HepG2 (cell line): ENCODE results near the gene RAB11FIP5. TPM values are rescaled to one million over a fixed set of nuclear protein-coding genes. Genes with fewer than 3 reads are reported as not detected.

Experiments
- ATAC-seq: fragments of 200-7000 bp; cut with Tn5 transposase; 3 replicates; pipeline ENCODE4 v1.9.1; 2020; ENCODE audit warnings: mild to moderate bottlenecking, moderate library complexity
- BruUV-seq: library from RNA; stranded (reverse); fragments of 400-500 nt; replicated peaks from 2 replicates; lab custom pipeline; 2021; lab: Mats Ljungman, UMichigan
- CTCF ChIA-PET: fragments of 300-600 bp; formaldehyde crosslinking; extraction: SDS; loops from one replicate; lab custom pipeline; 2021; ENCODE audit warnings: low total read pairs, inconsistent platforms, low intra/inter-chr PET ratio; lab: Yijun Ruan, JAX
- POLR2A ChIA-PET: fragments of 350-600 bp; sonication (Branson Sonifier 250); formaldehyde crosslinking; loops from one replicate; lab custom pipeline; 2020; ENCODE audit warnings: antibody characterized with exemption, inconsistent platforms; lab: Yijun Ruan, JAX
- DNase-seq: peaks from one replicate; pipeline ENCODE4 v3.0.0-alpha.2; 2015; ENCODE audit warnings: low spot score
- FAIRE-seq: peaks from 3 replicates; lab custom pipeline; 2011; peaks lifted over from hg19 to GRCh38; lab: Jason Lieb, UNC
- H2AFZ ChIP-seq: one replicate; pipeline ENCODE4 v1.6.1; 2011; ENCODE audit warnings: low read length, inconsistent platforms
- H3K27ac ChIP-seq: fragments of 300-600 bp; 3 replicates; pipeline ENCODE4 v1.8.0; 2011; ENCODE audit warnings: mixed run types, mild to moderate bottlenecking, mixed read lengths, low read length, inconsistent platforms; ENCODE audit not compliant: insufficient read depth; ENCODE audit errors: extremely low read length
- H3K27me3 ChIP-seq, 2 experiments: fragments of 200-600 bp in 1 of 2; 2 replicates in 1 of 2; 3 replicates in 1 of 2; pipeline versions ENCODE4 v1.6.0 to v1.8.0; 2011; ENCODE audit warnings: low read length in 2 of 2, mild to moderate bottlenecking in 2 of 2, moderate library complexity in 2 of 2, inconsistent platforms in 1 of 2; ENCODE audit not compliant: insufficient read depth in 2 of 2, control insufficient read depth in 1 of 2
- H3K36me3 ChIP-seq, 2 experiments: fragments of 200-600 bp in 1 of 2; replicated peaks in 1 of 2; 2 replicates in 1 of 2; 3 replicates in 1 of 2; pipeline versions ENCODE4 v1.5.1 to v1.8.0; 2011; ENCODE audit warnings: low read length in 2 of 2, inconsistent platforms in 1 of 2; ENCODE audit not compliant: insufficient read depth in 2 of 2, control insufficient read depth in 1 of 2
- H3K4me1 ChIP-seq: 2 replicates; pipeline ENCODE4 v1.5.1; 2012; ENCODE audit warnings: low read length, inconsistent platforms; ENCODE audit not compliant: insufficient read depth
- H3K4me2 ChIP-seq: 2 replicates; pipeline ENCODE4 v1.6.0; 2011; ENCODE audit warnings: low read depth, low read length, inconsistent platforms
- H3K4me3 ChIP-seq, 3 experiments: fragments of 200-600 bp in 1 of 3; sonication (generic), shearing (Covaris generic) in 1 of 3; replicated peaks in 1 of 3; 2 replicates each; pipeline ENCODE4 v1.5.1; 2011 to 2016; ENCODE audit warnings: low read length in 3 of 3, inconsistent platforms in 2 of 3, low read depth in 2 of 3, mild to moderate bottlenecking in 2 of 3, control low read depth in 1 of 3, mixed read lengths in 1 of 3; ENCODE audit not compliant: insufficient read depth in 1 of 3
- H3K79me2 ChIP-seq: one replicate; pipeline ENCODE4 v1.6.1; 2011; ENCODE audit warnings: low read length, inconsistent platforms; ENCODE audit not compliant: insufficient read depth
- H3K9ac ChIP-seq: 2 replicates; pipeline ENCODE4 v1.6.0; 2011; ENCODE audit warnings: mild to moderate bottlenecking, low read depth, low read length, inconsistent platforms; ENCODE audit not compliant: insufficient read depth
- H3K9me3 ChIP-seq: 2 replicates; pipeline ENCODE4 v1.5.1; 2012; ENCODE audit warnings: mild to moderate bottlenecking, low read length
- H4K20me1 ChIP-seq: 2 replicates; pipeline ENCODE4 v1.6.0; 2011; ENCODE audit warnings: inconsistent platforms, mild to moderate bottlenecking, low read length, moderate library complexity; ENCODE audit not compliant: insufficient read depth
- ARHGAP35 ChIP-seq: sonication (generic); formaldehyde crosslinking; IDR thresholded peaks from 2 replicates; pipeline ENCODE4 v1.9.0; 2022; ENCODE audit warnings: mild to moderate bottlenecking, inconsistent platforms, moderate library complexity, missing genetic modification reagents, borderline replicate concordance
- BRD4 ChIP-seq: sonication (generic); formaldehyde crosslinking; IDR thresholded peaks from 2 replicates; pipeline ENCODE4 v1.4.0; 2020; ENCODE audit warnings: missing genetic modification reagents
- FOSL1 ChIP-seq: sonication (generic); formaldehyde crosslinking; IDR thresholded peaks from 2 replicates; pipeline ENCODE4 v1.9.0; 2021; ENCODE audit warnings: missing genetic modification reagents, borderline replicate concordance
- FOXA3 ChIP-seq: IDR thresholded peaks from 2 replicates; pipeline ENCODE4 v1.6.1; 2016; ENCODE audit warnings: missing genetic modification reagents, missing compliant biosample characterization
- HNRNPL ChIP-seq: fragments of 200-400 bp; formaldehyde crosslinking; IDR thresholded peaks from 2 replicates; pipeline ENCODE4 v1.6.1; 2017; ENCODE audit warnings: mild to moderate bottlenecking, low read depth, low read length
- KAT7 ChIP-seq: IDR thresholded peaks from 2 replicates; pipeline ENCODE4 v1.6.1; 2018; ENCODE audit warnings: borderline replicate concordance, missing compliant biosample characterization
- NR2F1 ChIP-seq, 2 experiments: fragments of 450-650 bp in 1 of 2; formaldehyde crosslinking in 1 of 2; IDR thresholded peaks; 2 replicates each; pipeline versions ENCODE4 v1.5.0 to v1.6.1; 2016 to 2020; ENCODE audit warnings: mild to moderate bottlenecking in 1 of 2, missing compliant biosample characterization in 1 of 2, missing genetic modification reagents in 1 of 2, moderate library complexity in 1 of 2
- ZBTB3 ChIP-seq: sonication (generic); formaldehyde crosslinking; IDR thresholded peaks from 2 replicates; pipeline ENCODE4 v1.4.0; 2020; ENCODE audit warnings: low read depth, mild to moderate bottlenecking, moderate library complexity, missing genetic modification reagents, borderline replicate concordance
- ZNF20 ChIP-seq: sonication (generic); formaldehyde crosslinking; IDR thresholded peaks from 2 replicates; pipeline ENCODE4 v1.4.0; 2020; ENCODE audit warnings: mild to moderate bottlenecking, moderate library complexity, missing genetic modification reagents
- ZNF331 ChIP-seq: sonication (generic); formaldehyde crosslinking; IDR thresholded peaks from 2 replicates; pipeline ENCODE4 v1.4.0; 2020; ENCODE audit warnings: missing genetic modification reagents
- ZNF484 ChIP-seq: sonication (generic); formaldehyde crosslinking; IDR thresholded peaks from 2 replicates; pipeline ENCODE4 v1.5.1; 2020; ENCODE audit warnings: mild to moderate bottlenecking, low read depth, missing genetic modification reagents, borderline replicate concordance
- ZSCAN20 ChIP-seq: sonication (generic); formaldehyde crosslinking; IDR thresholded peaks from 2 replicates; pipeline ENCODE4 v1.4.0; 2020; ENCODE audit warnings: missing genetic modification reagents, mild to moderate bottlenecking, borderline replicate concordance
- WGBS: methylation state at CpG from one replicate; pipeline ENCODE4 v1.1.6; 2017; ENCODE audit warnings: low lambda C conversion rate; 5-methylcytosine and 5-hydroxymethylcytosine counted together
- in situ Hi-C: cut with HindIII; loops from 2 replicates; pipeline ENCODE4 v1.10.0; 2017; ENCODE audit warnings: low pct_unique_long_range_greater_than_20kb; ENCODE audit not compliant: extremely low pct_ligation_motif_present
- intact Hi-C: fragments of 100-400 bp; cut with micrococcal nuclease; formaldehyde crosslinking; loops from one replicate; pipeline ENCODE4 v1.10.0; 2022; ENCODE audit not compliant: unreplicated experiment
- polyA plus RNA-seq, 8 experiments: library from polyadenylated mRNA; depleted of rRNA in 3 of 8; stranded (reverse) in 7 of 8; unstranded in 1 of 8; fragments of >200 nt; fragmentation: Illumina TruSeq in 4 of 8; extraction: Trizol in 4 of 8; gene quantifications; 2 replicates each; pipeline versions ENCODE4 v1.2.1 to v1.2.3, GENCODE V29; 2011 to 2016; ENCODE audit warnings: low read depth in 4 of 8, missing spikeins in 1 of 8, mixed read lengths in 1 of 8; ENCODE audit not compliant: insufficient read depth in 1 of 8
- total RNA-seq, 5 experiments: library from RNA; depleted of rRNA; stranded (reverse); fragments of >200 nt; fragmentation: Illumina TruSeq; extraction: Trizol; gene quantifications; 2 replicates each; pipeline ENCODE4 v1.2.3, GENCODE V29; 2016; ENCODE audit warnings: low read depth in 1 of 5
- TF ChIP-seq, protein P1 (sequence below): sonication (generic); formaldehyde crosslinking; IDR thresholded peaks from 2 replicates; pipeline ENCODE4 v1.9.0; 2021; ENCODE audit warnings: missing genetic modification reagents, borderline replicate concordance
- TF ChIP-seq, protein P2 (sequence below): sonication (generic); formaldehyde crosslinking; IDR thresholded peaks from 2 replicates; pipeline ENCODE4 v1.4.0; 2020; ENCODE audit warnings: missing genetic modification reagents
- TF ChIP-seq, protein P3 (sequence below): sonication (generic); formaldehyde crosslinking; IDR thresholded peaks from 2 replicates; pipeline ENCODE4 v1.8.0; 2022; ENCODE audit warnings: missing genetic modification reagents, mild to moderate bottlenecking, moderate library complexity, borderline replicate concordance

The RAB11FIP5 gene
- total and polyA plus RNA-seq, 2 of the 13 experiments (the other 11 are each of a cell fraction or from before 2014, with no cell fraction given): 9.4 to 22.9 TPM

DNA sequence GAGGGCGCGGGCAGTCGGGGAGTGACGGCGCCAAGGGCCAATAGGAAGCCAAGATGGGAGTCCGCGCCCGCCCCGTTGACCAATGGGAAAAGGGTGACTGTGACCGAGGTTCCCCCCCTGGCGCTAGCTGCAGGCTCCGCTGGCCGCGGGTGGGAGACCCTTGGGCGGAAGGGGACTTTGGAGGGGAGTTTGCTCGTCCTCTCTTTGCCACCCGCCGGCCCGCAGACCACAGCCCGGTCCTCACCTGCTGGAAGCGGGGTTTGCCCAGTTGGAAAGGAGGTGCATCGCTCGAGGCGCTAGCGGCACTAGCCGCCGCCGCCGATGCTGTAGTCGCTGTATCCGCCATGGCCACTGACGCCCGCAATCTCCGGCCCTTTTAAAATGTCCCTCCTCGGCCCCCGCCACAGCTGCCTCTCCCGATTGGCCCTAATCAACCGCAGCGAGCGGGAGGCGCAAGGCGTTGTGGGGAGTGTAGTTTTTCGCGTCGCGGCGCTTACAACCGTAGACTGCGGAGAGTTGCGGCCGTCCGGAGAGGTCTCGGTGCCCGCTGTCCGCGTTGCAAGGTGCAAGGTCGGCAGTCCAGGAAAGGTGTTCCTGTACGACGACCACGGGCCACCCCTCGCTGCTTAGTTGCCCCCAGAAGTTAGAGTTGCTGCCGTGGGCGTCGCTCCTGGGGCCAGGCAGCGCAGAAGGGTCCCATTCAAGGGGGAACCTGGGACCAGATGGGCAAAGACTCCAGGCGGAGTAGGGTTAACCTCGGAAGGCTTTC, 41.2 kb downstream of the RAB11FIP5 start, which contains the start of gene SFXN5:
SFXN5 (minus strand) TSS at position 353 of the 769 bp plus-strand sequence; CDS start at position 346, 7 bp downstream.
- peak; percentile 89 for ATAC-seq
- DNase-seq: peak; percentile 95
- peak within 1 kb of the TSS; percentile 99 for H3K4me2 ChIP-seq
- H2AFZ ChIP-seq: no peak within 1 kb of the TSS
- peaks cover 9% of the 10 kb centered on the region for H4K20me1 ChIP-seq
- peak within 1 kb of the TSS; percentile 81 to 98 (median 95) for H3K4me3 ChIP-seq
- POLR2A ChIA-PET: interaction anchor here (0.7 to 2.7 kb wide), 25 partner anchors 8 to 184 kb away, joined by 3 to 35 read pairs (median 4); partner anchors contain the start of genes PRADC1 and RAB11FIP5
- WGBS: under 1% methylated on average over 33 of the region's 67 CpGs
- H3K4me1 ChIP-seq: peaks cover 53% of the 10 kb centered on the region
- no peaks in the 10 kb centered on the region for H3K9me3 ChIP-seq
- TSS peak; percentile 91 for BruUV-seq
- CTCF ChIA-PET: interaction anchor here (1.4 kb wide), 1 partner anchor 78 kb away, joined by 4 read pairs; no protein-coding TSS in a partner anchor
- peaks cover 45% of the 10 kb centered on the region for H3K79me2 ChIP-seq
- H3K27ac ChIP-seq: peak within 1 kb of the TSS; percentile 89
- H3K36me3 ChIP-seq: peaks cover 3 to 5% of the 10 kb centered on the region in 2 experiments; a peak in 4 of 5 replicates
- in situ Hi-C loops (no loop called here), intact Hi-C loops (loop anchor here (1.0 to 2.0 kb wide), 3 partner anchors 51 to 78 kb away; no protein-coding TSS in a partner anchor)
- peak within 1 kb of the TSS; percentile 93 for H3K9ac ChIP-seq
- H3K27me3 ChIP-seq: no peaks in the 10 kb centered on the region; a peak in 1 of 5 replicates
- peak; percentile 81 for FAIRE-seq
- TF ChIP-seq BRD4 (CRISPR knock-in tag) (peak; percentile 33), ZBTB3 (CRISPR knock-in tag) (no peak), HNRNPL (peak; percentile 65; the same call in 1 of the 2 replicates), ZNF484 (no peak), NR2F1 (CRISPR knock-in tag; IDR thresholded peaks at IDR 0.05) (peak; percentile 40 to 57; a peak in 1 of 4 replicates), FOSL1 (CRISPR knock-in tag) (no peak), ZSCAN20 (CRISPR knock-in tag) (0 out of 2 replicates have a peak, but pooled peaks have one; percentile 7), ARHGAP35 (CRISPR knock-in tag) (peak; percentile 28; the same call in 1 of the 2 replicates), KAT7 (CRISPR knock-in tag) (peak; percentile 56; the same call in 1 of the 2 replicates), ZNF20 (CRISPR knock-in tag) (no peak), ZNF331 (CRISPR knock-in tag) (no peak; the same call in 1 of the 2 replicates), FOXA3 (CRISPR knock-in tag) (peak; percentile 27)
- TF ChIP-seq, protein P1, sequence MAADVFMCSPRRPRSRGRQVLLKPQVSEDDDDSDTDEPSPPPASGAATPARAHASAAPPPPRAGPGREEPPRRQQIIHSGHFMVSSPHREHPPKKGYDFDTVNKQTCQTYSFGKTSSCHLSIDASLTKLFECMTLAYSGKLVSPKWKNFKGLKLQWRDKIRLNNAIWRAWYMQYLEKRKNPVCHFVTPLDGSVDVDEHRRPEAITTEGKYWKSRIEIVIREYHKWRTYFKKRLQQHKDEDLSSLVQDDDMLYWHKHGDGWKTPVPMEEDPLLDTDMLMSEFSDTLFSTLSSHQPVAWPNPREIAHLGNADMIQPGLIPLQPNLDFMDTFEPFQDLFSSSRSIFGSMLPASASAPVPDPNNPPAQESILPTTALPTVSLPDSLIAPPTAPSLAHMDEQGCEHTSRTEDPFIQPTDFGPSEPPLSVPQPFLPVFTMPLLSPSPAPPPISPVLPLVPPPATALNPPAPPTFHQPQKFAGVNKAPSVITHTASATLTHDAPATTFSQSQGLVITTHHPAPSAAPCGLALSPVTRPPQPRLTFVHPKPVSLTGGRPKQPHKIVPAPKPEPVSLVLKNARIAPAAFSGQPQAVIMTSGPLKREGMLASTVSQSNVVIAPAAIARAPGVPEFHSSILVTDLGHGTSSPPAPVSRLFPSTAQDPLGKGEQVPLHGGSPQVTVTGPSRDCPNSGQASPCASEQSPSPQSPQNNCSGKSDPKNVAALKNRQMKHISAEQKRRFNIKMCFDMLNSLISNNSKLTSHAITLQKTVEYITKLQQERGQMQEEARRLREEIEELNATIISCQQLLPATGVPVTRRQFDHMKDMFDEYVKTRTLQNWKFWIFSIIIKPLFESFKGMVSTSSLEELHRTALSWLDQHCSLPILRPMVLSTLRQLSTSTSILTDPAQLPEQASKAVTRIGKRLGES (CRISPR knock-in tag): no peak
- TF ChIP-seq, protein P2, sequence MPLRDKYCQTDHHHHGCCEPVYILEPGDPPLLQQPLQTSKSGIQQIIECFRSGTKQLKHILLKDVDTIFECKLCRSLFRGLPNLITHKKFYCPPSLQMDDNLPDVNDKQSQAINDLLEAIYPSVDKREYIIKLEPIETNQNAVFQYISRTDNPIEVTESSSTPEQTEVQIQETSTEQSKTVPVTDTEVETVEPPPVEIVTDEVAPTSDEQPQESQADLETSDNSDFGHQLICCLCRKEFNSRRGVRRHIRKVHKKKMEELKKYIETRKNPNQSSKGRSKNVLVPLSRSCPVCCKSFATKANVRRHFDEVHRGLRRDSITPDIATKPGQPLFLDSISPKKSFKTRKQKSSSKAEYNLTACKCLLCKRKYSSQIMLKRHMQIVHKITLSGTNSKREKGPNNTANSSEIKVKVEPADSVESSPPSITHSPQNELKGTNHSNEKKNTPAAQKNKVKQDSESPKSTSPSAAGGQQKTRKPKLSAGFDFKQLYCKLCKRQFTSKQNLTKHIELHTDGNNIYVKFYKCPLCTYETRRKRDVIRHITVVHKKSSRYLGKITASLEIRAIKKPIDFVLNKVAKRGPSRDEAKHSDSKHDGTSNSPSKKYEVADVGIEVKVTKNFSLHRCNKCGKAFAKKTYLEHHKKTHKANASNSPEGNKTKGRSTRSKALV (CRISPR knock-in tag): peak; percentile 41; the same call in 1 of the 2 replicates
- TF ChIP-seq, protein P3, sequence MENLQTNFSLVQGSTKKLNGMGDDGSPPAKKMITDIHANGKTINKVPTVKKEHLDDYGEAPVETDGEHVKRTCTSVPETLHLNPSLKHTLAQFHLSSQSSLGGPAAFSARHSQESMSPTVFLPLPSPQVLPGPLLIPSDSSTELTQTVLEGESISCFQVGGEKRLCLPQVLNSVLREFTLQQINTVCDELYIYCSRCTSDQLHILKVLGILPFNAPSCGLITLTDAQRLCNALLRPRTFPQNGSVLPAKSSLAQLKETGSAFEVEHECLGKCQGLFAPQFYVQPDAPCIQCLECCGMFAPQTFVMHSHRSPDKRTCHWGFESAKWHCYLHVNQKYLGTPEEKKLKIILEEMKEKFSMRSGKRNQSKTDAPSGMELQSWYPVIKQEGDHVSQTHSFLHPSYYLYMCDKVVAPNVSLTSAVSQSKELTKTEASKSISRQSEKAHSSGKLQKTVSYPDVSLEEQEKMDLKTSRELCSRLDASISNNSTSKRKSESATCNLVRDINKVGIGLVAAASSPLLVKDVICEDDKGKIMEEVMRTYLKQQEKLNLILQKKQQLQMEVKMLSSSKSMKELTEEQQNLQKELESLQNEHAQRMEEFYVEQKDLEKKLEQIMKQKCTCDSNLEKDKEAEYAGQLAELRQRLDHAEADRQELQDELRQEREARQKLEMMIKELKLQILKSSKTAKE: no peak
